COLO829 (cell line): ENCODE measurements around the gene NFE2L1.

Experiments
- DNase-seq: peaks from one replicate; pipeline ENCODE4 v3.0.0; 2012; ENCODE audit warnings: low spot score

NFE2L1 gene

DNA sequence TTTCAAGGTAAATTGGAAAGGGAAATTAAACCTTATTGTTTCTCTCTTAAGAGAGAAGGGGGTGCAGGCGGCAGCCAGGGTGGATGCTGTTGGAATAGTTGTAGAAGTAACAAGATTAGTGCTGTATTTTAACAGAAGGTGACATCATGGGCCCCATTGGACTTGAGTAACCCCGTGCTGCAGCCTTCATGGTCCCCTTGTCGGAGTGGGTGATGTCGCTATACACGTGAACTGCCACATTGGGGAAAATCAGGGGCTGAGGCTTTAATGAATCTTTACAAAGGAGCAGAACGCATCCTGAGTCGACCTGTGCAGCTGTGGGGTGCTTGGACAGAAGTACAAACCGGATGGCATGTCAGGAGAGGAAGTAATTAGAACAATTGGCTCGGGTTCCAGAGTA is 62.6 kb downstream of the NFE2L1 start:
- no peak for DNase-seq
